Measurements from ENCODE around the gene ZNF782.
"Not testable (repeated sequence)": the region's sequence is repeated elsewhere in the genome, so short reads cannot be mapped to it uniquely, and the experiment has no call there.

Gene ZNF782

DNA sequence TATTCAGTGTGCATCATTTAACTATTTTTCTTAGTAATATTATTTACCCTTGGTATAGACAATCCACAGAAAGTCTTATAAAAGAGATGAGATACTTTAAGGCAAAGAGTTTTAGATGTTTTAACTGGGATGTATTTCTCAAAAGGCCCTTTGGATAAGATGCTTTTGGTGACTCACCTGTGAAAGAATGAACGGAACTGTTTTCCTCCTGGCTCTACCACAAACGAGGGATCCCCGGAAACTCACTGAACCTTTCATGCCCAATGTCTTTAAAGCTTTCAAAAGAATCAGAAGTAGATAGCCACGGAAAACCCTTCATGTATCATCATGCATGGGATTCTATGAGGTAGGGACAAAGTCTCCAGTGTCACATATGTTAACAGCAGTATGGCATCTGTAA, 1.6 kb downstream of the ZNF782 start:
- no peak for DNase-seq

DNA sequence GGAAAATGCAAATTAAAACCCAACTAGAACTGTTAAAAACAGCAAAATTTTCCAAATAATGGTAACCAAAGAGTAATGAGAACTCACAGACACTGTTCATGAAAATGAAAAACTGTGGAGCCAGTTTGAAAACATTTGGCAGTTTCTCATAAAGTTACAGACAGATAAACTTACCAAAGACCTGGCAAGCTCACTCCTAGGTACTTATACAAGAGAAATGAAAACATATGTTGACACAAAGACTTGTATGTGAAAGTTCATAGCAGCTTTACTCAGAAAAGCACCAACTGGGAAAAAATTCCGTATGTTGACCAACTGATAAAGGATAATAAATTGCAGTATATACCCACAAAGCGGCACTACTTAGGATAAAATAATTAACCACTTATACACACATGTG, 10.3 kb downstream of the ZNF782 start:
- DNase-seq = no peak

GRCh38 chr9:96818533-96818932, 35.8 kb downstream of the ZNF782 start:
- no peak for DNase-seq

DNA sequence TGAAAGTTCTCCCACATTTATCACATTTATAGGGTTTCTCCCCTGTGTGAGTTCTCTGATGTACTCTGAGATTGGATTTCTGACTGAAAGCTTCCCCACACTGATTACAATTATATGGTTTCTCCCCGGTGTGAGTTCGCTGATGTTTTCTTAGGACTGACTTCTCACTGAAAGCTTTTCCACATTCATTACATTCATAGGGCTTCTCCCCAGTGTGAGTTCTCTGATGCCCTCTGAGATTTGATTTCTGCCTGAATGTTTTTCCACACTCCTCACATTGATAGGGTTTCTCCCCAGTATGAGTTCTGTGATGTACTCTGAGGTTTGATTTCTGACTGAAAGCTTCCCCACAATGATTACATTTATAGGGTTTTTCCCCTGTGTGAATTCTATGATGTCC, 36.3 kb downstream of the ZNF782 start:
- DNase-seq = no peak

GRCh38 chr9:96813607-96814006, 40.7 kb downstream of the ZNF782 start:
- no peak for DNase-seq

GRCh38 chr9:96798959-96799358, 55.4 kb downstream of the ZNF782 start:
- DNase-seq = not testable (repeated sequence)

- no peak for DNase-seq
Measured at GRCh38 chr9:96784021-96784420, 70.3 kb downstream of the ZNF782 start.

DNA sequence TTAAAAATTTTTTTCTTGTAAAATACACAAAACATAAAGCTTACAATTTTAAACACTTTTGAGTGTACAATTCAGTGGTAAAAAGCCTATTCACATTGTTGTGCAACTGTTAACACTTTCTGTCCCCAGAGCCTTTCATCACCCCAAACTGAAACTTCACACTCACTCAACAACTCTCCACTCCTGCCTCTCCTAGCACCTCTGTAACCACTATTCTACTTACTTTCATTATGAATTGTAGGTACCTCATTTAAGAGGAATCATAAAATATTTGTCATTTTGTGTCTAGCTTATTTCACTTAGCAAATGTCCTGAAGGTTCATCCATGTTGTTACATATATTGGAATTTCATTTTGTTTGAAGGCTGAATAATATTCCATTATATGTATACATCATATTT, 72.1 kb downstream of the ZNF782 start:
- no peak for DNase-seq

GRCh38 chr9:96781552-96781951, 72.8 kb downstream of the ZNF782 start:
- no peak for DNase-seq

DNA sequence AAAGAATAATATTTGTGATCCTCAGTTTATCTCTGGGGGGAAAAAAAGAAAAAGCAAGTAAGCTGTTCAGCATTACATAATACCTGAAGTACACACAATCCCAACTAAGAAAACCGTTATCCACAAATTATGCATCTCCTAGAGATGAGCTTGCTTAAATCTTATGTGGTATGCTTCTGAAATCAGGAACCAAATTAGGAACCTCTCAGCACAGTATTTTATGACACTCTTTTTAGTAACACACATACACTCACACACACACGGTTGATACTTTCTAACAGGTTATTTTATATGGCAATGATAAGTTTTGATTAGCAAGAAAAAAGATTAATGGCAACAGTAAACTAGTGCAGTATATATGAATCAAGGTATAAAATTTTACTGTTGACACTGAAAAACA, 75.2 kb downstream of the ZNF782 start:
- DNase-seq = no peak

- no peak for DNase-seq
Measured at GRCh38 chr9:96777426-96777864, 76.9 kb downstream of the ZNF782 start.

- no peak for DNase-seq
Measured at GRCh38 chr9:96771124-96771523, 83.2 kb downstream of the ZNF782 start.

DNA sequence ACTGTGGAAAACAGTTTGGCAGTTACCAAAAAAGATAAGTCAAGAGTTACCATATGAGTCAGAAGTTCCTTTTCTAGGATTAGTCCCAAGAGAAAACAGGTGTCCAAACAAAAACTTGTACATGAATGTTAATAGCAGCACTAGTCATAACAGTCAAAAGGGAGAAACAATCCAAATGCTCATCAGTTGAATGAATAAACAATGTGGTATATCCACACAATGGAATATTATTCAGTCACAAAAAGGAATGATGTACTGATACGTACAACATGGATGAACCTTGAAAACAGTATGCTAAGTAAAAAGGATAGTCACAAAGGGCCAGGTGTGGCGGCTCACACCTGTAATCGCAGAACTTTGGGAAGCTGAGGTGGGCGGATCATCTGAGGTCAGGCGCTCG, 84.3 kb downstream of the ZNF782 start:
- DNase-seq = no peak

Measured in activated CD4-positive, alpha-beta T cell treated with anti-CD3 and anti-CD28 coated beads, Interleukin-2, amount 50 U/mL, for 1 hour (primary cell).